Pons (tissue), 1 donor: ENCODE data around the gene ZBTB20.

ENCODE experiments used
- DNase-seq: peaks from one replicate; pipeline ENCODE4 v3.0.0-alpha.2; 2016; ENCODE audit warnings: low spot score

Gene ZBTB20

GRCh38 chr3:114332342-114333179, 814.5 kb downstream of the ZBTB20 start:
- no peak for DNase-seq

GRCh38 chr3:114331710-114332109, 815.4 kb downstream of the ZBTB20 start:
- DNase-seq = no peak

GRCh38 chr3:114331007-114331406, 816.1 kb downstream of the ZBTB20 start:
- DNase-seq = no peak

GRCh38 chr3:114329823-114330222, 817.3 kb downstream of the ZBTB20 start:
- no peak for DNase-seq

DNA sequence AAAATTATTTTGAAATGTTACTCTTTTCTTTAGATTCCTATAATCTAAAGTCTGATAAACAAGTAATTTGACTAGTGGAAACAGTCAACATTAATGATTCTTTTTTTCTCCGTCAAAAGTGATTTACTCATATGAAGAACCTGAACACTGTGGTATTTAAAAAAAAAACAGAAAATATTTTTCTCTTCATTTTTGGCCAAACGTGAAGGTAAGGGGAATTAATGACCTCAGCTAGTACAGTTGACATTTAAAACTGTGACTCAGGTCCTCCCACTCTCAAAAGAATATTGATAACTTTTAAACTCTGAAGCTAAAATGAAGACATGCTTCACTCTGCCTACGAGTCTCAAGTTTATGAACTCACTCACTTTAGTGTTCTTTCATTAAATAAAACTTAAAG, 818.7 kb downstream of the ZBTB20 start:
- no peak for DNase-seq

DNA sequence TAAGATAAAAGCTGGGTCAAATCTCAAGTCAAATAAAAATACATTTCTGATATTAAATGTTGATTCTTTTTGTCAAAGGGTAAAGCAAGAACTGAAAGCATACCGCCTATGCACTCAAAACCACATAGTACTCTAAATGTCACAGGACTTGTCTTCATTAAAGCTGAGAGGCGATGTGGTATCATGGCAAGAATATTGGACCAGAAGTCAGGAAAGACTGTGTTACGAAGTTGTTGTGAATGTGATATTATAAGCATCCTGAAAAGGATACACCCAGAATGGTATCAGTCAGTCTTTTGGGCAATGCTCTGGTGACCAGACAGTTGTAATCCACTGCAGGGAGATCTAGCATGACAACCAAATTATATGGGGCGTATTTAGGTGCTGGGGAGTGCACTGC, 819.4 kb downstream of the ZBTB20 start:
- no peak for DNase-seq

- no peak for DNase-seq
Measured at GRCh38 chr3:114323546-114324254, 823.4 kb downstream of the ZBTB20 start.

DNA sequence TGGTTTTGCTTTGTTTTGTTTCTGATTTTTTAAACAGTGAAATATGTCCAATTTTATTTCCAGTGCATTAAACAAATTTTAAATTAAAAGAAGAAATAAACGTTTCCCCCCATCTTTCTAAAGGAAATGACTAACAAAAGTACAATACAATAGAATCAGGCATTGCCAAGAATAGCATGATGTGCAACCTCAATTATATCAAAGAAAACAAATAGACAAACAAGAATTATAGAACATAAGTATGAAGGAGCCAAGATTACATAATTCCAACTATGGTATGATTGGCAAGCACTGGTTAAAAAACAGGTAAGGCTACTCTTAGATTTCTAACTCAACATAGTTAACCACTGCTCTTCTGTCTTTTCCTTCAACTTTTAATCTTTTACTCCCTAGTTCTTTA, 826.8 kb downstream of the ZBTB20 start:
- no peak for DNase-seq

DNA sequence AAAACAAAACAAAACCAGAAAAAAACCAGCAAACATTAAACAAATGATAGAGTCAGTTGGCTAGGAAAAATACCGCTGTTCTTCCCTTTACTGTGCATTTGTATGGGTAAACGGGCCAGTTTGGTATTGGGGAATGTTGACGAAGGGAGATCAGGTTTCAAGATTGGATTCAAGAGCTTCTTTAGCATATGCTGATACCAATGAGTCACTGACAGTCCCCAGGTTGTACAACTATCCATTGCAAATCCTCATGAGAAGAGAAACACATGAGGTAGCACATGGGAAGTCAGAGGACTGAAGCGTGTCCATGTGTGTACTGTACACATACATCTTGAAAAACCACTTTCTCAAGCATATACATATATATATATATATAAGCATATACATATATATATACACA, 827.6 kb downstream of the ZBTB20 start:
- no peak for DNase-seq

GRCh38 chr3:114318295-114318694, 828.8 kb downstream of the ZBTB20 start:
- no peak for DNase-seq

DNA sequence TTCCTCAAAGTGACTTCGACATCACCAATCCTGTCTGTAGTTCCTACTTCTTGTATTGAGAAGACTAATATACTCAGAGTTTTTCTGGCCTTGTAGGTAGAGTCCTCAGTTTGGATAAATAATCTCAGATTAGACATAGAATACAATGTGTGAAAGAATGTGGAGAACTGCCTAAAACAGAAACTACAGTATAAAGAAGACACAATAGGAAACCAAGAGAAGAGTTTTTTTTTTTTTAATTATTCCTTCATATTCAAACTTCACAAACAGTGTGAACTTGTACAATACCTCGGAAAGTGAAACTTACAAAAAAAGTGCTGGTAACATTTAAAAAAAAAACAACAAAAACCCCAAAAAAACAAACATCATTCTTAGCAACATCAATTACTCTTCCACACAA, 832.8 kb downstream of the ZBTB20 start:
- no peak for DNase-seq

DNA sequence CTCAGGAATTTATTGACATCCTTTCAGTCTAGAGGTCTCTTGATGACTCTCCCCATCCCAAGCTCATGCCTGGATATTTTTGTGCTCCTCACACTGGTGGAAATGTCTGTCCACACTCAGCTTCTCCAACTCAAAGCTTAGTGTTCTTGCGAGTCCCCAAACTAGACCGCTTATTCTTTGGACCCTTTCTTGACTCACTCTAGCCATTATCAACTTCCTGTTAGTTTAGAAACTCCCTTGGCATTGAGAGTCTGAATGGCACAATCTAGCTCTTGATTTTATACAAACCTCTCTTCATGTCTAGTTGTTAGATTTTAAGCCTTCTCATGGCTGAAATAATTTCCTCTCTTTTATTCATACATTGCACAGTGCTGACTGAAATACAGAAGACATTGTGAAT, 833.7 kb downstream of the ZBTB20 start:
- no peak for DNase-seq

GRCh38 chr3:114310695-114311094, 836.4 kb downstream of the ZBTB20 start:
- DNase-seq = no peak

DNA sequence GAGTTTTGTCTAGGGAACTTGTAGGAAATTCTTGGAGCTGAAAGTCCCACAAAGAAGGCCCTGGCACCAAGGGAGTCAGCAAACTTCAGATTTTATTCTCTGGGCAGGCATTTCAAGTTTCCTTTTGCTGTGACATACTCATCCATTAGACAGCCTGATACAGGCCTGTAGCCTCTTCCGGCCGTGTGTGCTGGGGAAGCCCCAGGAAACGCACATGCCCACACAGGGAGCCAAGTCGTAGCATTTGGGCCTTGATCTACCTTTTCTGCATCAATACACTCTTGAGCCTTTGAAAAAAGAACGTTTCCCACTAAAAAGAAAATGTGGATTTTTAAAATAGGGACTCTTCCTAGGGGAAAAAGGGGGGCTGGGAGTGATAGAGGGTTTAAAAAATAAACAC, 838.3 kb downstream of the ZBTB20 start:
- DNase-seq = no peak

DNA sequence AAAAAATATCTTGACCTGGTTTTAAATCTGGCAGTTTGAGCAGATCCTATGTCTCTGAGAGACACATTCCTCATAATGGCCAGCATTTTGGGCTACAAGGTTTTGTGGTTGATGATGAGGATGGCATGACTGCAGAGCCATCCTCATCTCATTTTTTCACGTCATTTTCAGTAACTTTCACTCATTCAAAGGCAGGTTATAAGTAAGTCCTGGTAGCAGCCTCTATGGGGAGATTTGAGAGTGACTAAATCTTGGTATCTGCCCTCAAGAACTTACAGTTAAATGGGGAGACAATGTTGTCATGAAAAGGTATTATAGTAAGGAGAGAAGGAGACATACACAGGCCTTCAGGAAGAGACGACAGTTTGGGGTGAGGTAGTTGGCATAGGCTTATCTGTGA, 838.7 kb downstream of the ZBTB20 start:
- no peak for DNase-seq

DNA sequence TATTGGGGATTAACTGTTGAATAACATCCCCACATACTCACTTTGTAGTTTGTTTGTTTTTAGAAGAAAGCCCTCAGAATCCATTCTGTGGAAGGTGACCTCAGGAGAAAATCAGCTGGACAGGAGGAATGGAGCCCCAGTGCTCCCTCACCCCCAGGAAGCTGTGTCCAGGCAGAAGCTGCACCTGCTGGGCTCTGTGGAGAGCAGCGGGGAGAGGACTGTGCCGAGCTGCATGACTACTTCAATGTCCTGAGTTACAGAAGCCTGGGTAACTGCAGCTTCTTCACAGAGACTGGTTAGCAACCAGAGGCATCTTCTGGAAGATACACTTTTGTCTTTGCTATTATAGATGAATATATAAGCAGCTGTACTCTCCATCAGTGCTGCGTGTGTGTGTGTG, 839.3 kb downstream of the ZBTB20 start:
- no peak for DNase-seq

DNA sequence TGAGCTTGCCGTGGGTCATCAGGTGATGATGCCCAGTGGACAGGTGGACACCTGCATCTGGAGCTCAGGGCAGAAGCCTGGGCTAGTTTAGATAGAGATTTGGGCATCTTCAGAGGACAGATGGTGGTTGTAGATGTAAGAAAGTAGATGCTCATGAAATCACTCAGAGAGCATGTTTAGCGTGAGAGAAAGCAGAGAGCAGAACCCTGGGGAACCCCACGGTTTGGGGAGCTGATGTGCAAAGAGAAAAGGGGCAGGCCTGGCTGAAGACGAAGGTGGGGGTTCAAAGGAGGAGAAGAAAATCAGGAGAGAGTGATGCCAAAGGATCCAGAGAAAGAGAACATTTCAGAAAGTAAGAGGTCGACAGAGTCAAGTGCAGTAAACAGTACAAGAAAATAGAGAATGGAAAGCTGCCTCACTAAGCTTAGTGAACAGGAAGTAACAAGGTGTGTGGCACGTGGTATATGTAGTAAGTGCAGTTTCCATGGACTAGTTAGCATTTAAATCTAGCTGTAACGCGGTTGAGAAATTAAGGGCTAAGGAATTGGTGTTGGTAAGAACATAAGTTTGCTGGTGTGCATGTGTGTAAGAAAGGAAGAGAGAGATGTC, 839.8 kb downstream of the ZBTB20 start:
- DNase-seq = no peak

DNA sequence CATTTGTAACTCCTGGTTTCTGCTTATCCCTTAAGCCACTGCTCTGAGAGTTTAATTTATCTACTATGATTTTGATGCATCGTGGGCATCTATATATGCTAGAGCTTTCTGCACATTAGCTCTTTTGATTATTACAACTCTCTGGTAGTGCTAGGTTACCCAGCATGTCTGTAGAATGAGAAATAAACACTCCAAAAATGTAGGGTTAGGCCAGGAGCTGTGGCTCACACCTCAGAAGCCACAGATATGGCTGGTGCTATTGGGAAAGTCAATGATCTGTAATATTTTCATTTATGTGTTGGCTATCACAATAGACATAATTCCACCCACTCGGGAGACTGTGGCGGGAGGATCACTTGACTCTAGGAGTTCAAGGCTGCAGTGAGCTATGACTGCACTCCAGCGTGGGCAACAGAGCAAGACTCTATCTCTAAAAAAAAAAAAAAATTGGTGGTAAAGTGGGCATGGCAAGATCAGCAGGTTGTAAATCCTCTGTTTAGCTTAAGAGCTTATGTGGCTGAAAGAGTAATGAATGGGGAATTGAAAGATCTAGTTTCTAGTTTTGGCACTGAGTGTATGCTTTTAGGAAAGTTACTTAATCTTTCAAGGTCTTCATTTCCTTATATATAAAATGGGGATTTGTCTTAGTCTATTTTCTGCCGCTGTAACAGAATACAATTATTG, 847.0 kb downstream of the ZBTB20 start:
- no peak for DNase-seq

DNA sequence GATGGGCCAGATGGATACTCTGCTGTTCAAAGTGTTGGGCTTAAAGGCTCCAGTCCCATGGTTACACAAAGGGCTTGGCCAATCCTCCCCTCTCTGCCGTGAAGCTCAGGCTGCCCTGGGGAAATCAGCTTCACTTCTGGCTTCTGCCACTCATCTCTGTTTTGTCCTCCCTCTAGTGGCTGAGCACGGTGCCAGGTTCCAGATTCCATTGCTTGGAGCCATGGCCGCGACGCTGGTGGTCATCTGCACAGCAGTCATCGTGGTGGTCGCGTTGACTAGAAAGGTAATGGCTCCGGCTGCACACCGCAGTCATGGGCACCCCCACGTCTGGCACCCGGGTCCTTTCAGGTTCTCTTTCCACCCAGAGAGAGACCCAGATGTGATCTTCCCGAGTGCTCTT, 847.7 kb downstream of the ZBTB20 start:
- peak; percentile 7 for DNase-seq

DNA sequence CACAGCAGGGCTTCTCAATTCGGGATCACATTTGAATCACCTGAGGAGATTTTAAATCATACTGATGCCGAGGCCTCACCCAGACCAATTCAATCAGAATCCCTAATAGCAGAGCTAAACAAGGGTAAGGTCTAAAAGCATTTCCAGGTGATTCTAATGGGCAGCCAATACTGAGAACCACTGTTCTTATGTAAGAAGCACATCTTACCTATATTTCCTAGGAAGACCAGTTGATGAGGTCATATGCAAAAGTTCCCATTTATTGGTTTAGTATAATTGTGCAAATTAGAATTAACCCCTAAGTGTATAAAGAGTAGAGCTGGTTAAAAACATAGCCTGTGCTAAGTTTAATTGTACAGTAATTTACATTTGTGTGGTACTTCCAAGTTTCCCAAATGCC, 851.1 kb downstream of the ZBTB20 start:
- no peak for DNase-seq

DNA sequence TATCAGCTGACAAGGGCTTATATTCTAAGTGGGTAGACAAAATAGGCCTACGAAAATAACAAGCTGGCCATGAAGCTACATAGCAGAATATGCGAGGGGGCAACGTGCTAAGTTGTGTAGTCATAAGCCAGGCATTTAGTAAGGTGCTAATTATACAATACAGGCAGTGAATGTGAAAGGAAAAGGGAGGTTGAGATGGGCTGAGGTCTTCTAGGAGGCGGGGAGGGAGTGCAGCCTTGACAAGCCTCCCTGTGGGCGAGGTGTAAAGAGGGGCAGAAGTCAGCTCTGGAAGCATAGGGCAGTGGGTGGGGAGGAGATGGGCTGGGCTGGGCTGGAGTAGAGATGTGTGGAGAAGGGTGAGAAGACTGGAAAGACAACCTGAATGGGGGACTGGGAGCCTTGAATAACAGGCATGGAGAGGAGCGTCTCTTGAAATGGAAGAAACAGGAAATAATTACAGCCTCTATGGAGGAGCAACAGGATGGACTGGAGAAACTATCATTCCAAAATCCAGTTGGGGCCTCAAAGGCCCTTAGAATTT, 852.1 kb downstream of the ZBTB20 start:
- no peak for DNase-seq

DNA sequence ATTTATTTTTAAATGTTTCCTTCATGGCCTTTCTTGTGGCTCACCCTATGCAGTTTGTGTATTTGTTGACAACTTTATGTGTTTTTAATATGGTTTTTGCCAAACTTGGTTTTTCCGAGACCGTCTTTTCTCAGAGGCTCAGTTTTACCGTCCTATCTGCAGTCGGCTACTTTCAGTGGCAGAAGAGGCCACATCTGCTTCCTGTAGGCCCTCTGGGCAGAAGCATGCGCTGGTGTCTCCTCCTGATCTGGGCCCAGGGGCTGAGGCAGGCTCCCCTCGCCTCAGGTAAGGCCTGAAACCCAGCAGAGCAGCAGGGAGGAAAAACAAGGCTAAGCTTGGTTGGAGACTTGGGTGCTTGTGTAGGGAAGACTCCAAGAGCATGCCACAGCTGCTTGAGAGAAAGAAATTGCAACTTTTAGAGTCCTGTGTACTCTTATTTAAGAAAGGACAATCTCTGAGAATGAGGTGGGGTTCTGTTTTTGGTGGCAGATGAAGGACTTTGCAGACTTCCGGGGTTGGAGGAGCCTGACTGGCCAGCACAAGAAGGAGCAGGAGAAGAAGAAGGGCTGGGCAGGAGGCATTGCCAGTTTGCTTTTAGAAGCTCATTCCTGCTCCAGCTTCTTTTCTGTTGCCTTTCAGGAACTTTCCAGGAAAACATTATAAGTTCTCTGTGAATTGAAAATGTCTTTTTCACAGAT, 853.1 kb downstream of the ZBTB20 start, which contains the start of gene TIGIT:
Gene TIGIT (plus strand): TSS at position 191 of the 698 bp plus-strand sequence. CDS start 34 bp downstream, at position 225.
- no peak for DNase-seq
